NCI-H2081 (cell line): ENCODE data around the gene FBXO38.

ENCODE experiments used
- DNase-seq, 2 experiments: peaks; one replicate each; lab custom pipeline; 2025; lab: John Stamatoyannopoulos, UW

FBXO38 gene, protein sequence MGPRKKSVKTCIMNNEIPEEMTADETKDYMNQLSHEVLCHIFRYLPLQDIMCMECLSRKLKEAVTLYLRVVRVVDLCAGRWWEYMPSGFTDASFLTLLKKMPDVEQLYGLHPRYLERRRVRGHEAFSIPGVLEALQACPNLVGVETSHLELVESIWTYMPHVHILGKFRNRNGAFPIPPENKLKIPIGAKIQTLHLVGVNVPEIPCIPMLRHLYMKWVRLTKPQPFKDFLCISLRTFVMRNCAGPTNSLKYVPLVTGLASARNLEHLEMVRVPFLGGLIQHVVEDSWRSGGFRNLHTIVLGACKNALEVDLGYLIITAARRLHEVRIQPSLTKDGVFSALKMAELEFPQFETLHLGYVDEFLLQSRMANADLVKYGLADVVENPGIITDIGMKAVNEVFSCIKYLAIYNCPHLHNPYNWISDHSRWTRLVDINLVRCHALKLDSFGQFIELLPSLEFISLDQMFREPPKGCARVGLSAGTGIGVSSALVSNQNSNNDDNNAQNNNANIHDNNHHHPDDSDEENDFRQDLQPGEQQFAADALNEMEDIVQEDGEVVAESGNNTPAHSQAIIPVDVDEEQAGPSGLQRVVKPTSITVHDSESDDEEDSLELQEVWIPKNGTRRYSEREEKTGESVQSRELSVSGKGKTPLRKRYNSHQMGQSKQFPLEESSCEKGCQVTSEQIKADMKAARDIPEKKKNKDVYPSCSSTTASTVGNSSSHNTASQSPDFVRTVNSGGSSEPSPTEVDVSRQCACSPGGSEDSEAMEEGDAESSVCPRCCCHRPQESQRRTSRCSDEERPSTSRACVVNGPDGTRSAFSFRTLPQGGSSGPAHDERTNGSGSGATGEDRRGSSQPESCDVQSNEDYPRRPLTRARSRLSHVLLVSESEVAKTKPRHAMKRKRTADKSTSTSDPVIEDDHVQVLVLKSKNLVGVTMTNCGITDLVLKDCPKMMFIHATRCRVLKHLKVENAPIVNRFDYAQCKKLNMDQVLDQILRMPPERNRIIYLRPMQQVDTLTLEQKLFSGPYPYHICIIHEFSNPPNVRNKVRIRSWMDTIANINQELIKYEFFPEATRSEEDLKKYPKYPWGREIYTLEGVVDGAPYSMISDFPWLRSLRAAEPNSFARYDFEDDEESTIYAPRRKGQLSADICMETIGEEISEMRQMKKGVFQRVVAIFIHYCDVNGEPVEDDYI

DNA sequence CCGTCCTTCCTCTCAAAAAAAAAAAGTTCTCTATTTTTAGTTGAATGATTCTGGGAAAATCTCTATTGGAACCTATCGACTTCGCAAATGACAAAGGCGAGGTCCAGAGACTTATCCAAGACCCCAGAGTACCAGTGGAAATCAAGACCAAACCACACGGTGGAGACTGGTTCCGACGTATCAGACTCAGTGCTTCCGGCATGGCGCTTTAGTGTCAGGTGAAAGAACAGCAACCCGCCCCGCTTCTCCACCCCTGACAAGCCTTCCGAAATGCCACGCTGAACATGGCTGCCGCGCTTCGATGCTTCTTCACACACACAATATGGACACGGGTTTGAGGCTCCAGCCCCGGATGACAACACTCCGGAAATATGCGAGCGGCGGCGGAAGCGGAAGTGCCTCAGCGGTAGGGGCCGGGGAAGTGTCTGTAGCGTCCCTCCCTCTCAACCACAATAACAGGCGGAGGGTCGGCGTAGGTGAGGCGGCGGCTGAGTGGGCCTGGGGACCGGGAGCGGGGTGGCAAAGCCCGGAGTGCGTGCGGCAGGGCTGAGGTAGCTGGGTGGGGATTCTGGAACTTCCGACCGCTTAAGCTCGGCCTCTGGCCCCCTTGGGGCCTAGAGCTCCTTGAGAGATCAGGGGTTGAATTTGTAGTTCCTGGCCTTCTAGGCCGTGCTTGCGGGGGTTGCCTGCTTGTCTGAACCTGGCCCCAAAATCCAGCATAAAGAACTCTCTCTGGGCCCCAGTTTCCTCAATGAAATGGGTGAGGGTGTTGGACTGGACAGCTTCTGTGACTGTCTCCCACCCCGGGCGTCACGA, at the start of gene FBXO38:
FBXO38 (plus strand) TSS at position 395 of the 816 bp plus-strand sequence. CDS start 10,819 bp downstream, outside the sequence.
- peak; percentile 94 to 96 for DNase-seq

DNA sequence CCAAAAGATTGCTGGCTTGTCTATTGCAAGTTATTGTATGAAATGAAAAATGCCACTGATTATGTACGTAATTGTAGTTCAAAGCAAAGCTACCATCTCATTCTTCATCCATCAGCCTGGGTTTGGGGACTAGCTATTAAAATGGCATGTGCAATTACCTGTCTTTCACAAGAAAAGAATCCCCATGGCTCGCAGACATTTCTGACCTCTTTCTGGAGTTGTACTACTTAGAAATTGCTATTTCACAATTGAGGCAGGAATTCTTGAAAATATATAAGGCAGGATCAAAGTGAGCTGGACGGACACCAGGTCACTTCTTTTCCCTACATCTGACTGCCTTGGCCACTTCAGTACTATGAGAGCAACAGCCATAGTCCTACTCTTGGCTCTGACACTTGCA, 48.5 kb upstream of the FBXO38 start, which contains the start of gene SPINK9:
SPINK9 (plus strand) TSS at position 301 of the 400 bp plus-strand sequence; CDS start at position 356, 55 bp downstream.
- no peak for DNase-seq

DNA sequence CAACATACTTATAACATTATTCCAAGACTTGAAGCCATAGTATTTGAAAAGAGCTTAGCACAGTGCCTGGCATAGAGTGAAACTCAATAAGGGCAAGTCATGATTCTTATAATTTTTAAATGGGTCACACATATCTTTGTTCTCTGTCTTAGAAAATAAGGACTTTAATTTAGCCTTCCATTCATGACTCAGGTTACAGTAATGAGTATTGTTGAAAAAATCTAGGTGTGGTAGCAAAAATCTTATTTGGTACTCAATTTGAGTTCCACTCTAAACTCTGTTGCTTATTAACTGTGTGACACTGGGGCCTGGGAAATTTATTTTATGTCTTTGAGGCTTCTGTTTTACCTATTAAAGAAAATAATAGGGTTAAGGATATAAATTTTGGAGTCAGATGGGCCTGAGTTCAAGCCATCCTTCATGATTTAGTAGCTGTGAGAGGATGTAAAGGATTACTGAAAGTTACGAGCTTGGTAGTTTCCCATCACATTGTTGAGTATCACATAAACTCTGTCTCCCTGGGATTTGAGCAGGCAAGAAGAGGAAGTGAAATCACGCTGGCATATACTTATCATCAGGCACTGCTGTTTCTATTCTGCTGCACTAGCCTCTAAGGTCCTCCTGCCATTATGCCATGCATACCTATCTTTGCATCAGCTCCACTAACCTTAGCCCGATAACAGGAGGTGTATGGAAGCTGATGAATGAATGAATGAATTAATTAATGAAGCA, 46.9 kb upstream of the FBXO38 start:
- no peak for DNase-seq

DNA sequence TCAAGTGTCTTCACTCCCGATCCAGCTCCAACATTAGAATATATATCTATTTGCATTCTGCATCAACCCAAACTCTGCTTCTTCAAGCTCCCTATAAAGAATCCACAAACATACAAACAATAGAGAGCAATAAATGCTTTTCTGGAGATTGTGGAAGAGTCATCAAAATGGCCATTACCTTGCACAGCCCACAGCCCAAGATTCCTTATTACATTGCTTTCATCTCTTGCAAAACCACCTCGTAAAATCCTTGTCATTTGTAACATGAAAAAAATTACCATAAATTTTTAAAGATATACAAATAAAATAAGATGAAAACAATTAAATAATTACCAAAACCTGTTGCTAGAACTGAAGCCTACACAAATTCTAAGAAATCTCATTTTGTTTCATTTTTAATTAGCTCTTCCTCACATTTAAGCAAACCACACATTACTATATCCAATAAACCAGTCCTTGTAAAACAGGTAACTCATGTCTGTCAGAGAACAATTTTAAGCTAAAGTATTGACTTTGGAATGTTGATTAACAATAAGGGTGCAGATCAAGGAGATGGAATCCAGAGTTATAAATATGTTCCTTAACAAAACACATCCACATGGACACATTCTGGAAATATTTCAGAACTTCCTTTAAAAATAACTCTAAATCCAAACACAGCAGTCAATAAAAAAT, 41.2 kb upstream of the FBXO38 start:
- DNase-seq: no peak

DNA sequence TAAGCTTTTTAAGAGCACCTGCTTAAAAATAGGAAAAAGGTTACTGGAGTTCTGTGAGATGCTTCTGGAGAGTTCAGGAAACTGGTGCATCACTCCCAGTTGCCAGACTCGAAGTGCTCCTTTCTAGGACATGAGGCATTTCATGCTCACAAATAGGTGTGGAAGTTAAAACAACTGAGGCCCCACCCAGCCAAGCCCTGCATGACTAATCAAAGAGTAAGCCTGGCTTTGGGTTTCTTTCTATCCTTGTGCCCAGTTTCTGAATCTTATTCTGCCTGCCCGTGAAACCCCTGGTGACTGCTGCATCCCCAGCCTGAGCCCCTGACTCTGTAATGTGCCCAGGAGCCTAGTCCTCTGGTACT, 40.7 kb upstream of the FBXO38 start:
- no peak for DNase-seq

DNA sequence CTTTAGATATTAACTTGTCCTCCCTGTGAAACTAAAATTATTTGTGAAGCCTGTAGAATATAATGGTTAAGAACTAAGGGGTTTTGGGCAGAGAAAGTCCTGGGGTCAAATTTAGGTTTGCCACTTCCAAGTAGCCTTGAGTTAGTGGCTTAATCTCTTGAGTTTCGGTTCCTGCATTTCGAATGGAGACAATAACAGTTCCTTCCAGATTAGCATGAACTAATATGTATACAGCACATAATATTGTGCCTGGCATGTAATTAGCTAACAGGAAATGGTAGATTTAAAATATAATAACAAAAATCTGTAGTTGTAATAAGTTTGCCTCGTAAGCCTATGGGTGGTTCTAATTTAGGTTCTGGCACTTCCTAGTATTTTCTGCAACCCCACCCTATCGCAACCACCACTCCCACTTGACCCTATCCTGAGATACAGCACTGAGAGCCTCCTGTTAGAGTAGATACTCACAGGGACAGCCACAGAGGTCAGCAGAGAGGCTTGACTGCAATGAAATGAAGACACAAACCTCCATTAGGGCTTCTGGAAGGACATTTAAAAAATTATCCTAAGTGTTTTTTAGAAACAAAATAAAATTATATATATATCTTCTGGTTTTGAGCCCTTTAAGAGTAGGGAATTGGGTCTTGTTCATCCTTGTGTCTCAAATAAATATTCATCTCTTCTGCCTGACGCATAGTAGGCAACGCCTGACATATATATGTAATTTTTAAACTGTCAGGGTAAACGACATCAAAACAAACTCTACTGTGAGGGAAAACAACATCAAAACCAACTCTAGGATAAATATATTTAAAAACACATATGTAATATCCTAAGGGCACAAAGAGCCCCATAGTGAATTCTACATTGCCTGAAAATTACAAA, 39.9 kb upstream of the FBXO38 start:
- no peak for DNase-seq

DNA sequence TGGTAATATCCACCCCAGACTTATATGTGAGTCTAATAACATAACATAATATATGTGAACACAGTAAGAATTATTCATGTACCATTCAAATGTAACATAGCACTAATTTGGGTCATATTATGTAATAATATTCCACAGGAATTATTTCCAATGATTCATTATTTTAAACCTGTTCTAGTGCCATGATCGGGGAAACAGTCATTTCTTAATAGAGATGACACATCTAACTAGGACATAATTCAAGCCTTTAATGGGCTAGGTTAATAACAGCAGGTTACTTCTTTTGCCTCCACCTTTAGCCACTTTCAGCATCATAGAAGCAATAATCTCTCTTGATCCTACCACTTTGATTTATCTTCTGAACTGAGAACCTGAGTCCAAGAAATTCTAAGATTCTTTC, 36.1 kb upstream of the FBXO38 start:
- no peak for DNase-seq

DNA sequence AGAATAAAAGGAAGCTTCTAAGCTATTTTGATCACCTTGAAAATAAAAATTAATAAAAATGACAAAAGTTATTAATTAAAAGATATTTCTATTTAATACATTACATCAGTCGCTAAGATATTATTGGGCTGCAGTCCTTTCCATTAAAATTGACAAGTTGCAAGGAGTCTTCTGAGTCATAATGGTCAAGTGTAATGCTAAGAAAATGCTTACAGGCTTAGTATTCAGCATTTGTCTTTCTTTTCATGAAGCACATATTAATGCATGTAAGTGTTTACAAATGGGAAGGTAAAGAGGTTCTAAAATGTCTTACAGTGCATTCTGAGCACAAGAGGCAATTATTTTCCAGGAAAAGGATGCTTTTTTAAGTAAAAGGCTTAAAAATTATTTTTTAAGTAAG, 31.1 kb upstream of the FBXO38 start:
- DNase-seq: no peak

DNA sequence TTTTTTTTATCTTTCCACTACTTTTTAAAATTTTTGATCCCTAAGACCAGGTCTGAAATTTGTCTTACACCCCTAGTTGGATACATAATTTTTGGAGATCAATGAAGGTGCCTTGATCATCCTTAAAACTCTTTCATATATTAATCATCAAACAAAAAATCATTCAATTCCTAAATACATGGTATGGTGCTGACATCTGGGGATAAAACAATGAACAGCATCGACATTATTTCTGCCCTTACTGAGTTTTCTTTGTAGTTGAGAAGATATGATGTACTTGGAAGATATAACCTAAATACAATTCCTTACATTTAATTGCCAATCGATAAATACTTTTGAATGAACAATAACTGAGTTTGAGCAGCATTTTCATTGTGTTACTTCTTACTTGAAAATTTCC, 30.1 kb upstream of the FBXO38 start:
- no peak for DNase-seq

DNA sequence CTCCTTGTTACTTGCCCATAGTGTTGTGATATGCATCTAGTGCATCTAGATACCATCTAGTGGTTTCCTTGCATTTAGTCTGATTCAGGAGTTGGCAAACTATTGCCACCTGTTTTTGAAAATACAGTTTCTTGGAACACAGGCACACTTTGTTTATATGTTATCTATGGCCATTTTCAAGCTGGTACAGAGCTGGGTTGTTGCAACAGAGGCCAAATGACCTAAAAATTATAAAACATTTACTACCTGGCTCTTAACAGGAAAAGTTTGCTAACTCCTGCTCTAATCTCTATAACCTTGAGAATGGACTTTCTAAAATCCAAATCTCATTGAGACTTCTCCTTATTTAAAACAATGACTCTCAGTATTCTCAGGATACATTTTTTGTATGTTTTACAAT, 19.4 kb upstream of the FBXO38 start:
- no peak for DNase-seq

DNA sequence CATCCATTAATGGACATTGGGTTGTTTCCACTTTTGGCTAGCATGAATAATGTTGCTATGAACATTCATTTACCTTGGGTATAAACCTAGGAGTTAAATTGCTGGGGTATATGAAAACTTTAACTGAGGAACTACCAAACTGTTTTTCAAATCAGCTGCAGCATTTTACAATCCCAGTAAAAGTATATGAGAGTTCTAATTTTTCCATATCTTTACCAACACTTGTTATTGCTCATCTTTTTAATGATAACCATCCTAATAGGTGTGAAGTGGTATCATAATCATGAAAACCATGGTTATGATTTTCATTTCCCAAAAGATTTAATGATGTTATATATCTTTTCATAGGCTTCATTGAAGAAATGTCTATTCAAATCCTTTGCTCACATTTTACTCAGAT, 15.5 kb upstream of the FBXO38 start:
- DNase-seq: no peak

DNA sequence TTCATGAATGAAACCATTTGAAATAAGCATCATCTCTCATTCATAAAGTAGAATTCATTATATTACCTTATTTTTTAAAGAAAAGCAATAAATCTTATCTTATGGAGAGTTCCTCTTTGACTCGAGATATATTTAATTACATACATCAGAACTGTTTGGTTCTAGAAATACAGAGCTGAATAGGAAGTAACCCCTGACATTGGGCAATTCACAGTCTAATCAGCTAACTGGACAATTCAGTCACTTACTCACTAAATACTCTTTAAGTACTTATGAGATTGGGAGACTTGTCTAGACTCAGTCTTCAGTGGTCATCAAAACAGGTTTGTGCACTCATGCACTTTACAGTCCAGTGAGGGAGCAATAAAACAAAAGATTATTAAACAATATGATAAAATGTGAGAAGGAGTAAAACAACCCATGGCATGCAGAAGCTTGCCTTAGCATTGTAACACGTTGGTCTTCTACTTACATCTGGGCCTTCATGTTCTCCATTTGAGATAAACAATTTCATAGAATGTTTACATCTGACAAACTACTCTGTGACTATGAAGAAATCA, 11.5 kb upstream of the FBXO38 start:
- DNase-seq: no peak

DNA sequence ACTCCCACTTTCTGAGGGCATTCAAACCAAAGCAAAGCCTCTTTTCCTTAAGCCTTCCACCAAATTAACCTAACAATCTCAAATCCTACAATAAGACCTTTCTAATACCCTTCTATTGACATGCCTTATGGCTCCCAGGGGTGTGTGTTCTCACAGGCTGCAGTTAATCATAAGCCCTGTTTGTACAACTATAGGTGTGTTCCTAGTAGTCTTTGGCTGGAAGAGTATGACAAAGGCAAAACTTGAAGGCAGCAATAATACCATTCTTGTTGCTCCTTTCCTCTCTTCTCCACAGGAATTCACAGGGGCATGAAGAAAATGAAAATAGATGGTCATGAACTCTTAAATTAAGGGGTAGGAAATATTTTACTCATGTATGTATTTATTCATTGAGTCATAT, 10.9 kb upstream of the FBXO38 start:
- DNase-seq: no peak

DNA sequence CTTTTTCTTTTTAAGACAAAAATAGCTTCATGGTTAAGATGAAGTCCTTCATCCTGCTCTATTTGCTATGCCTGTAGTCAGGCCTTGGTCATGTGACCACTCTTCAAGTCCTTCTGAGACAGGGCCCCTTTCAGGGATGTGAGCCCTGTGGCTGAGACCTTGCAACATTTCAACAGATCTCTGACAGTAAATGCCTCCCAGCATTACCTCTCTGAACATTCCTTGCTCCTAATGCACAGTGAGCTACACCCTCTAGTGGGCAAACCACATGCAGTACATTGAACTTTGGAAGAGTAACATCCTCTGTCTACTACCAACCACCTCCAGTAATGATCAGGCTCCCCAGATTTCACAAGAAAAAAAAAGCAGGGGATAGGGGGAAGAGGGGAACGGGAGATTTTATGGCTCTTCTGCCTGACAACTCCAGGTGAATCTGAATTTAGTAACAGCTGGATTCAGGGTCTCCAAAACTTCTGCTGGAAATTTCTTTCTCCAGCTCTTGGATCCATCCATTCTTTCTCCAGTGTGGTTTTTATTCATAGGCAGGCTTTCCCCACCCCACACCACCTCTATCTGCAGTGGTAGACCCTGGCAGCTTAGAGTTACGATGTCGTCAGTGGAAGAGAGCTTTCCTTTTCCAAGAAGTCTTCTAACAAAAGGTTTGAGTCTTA, 8.9 kb upstream of the FBXO38 start:
- peak in 1 of 2 experiments; percentile 39 for DNase-seq

DNA sequence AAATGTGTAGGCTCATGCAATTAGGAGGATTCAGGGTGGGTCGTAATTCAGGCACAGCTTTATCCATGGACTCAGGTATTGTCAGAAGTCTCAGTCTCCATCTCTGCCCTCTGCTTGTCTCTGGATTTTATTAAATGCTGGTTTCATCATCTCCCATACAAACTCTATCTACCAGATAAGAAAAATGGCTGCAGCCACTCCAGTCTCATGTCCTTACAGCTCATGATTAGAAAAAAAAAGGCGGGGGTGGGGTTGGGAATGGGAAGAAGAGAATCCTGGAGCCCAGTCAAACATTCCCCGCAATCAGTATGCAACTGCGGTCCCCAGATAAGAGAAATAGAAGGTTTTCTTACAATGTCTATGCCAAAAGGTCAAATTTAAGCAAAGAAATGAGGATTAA, 7.6 kb upstream of the FBXO38 start:
- DNase-seq: no peak

DNA sequence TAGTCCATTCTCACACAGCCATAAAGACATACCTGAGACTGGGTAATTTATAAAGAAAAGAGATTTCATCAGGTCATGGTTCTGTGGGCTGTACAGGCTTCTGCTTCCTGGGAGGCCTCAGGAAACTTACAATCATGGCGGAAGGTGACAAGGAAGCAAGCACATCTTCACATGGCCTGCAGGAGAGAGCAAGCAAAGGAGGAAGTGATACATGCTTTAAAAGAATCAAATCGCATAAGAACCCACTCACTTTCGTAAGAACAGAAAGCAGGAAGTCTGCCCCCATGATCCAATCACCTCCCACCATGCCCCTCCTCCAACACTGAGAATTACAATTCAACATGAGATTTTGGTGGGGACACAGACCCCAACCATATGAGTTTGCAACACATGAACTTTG, 5.1 kb upstream of the FBXO38 start:
- no peak for DNase-seq

DNA sequence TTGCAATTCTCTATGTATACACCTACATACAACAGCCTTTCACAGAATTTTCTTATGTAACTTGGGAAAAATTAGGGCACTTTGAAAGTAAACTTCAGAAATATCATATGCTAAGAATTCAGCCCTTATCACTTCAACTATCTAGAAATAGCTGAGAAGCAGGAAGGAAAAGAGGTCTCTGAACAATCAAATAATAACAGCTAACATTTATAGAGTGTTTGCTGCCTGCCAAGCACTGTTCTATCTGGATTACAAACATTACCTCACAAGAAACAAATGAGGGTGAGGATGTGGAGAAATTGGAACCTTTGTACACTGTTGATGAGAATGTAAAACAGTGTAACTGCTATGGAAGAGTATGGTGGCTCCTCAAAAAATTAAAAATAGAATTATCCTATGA, 4.4 kb upstream of the FBXO38 start:
- no peak for DNase-seq

DNA sequence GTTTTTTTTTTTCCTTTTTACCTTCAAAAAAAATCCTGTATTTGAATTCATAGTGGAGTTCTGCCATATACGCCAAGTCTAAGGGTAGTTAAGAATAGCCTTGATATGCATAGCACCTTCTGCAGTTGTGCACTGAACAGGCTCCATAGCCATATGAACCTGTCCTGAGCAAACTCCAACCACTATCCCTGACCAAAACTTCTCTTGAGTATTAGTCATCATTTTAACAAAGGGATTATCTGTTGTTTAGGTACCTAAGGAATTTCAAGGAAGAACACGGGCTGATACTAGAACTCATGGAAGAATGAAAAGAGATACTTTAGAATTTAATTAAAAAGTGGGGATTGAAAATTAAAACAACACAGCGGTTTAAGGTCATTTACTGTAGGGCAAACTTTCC, 1.9 kb upstream of the FBXO38 start:
- no peak for DNase-seq
